ENCODE results near the gene SLC25A51. TPM values are rescaled to one million over a fixed set of nuclear protein-coding genes. Genes with fewer than 3 reads are reported as not detected.
A peak's percentile ranks its signal among the peaks of the same experiment; 100 is the strongest.
"Not testable (repeated sequence)": the region's sequence is repeated elsewhere in the genome, so short reads cannot be mapped to it uniquely, and the experiment has no call there.

SLC25A51 gene
- total RNA-seq, 1 donor from 2014 or later, result 26.0 TPM

GRCh38 chr9:37914154-37914551 is 10.2 kb upstream of the SLC25A51 start:
- Mint-ChIP-seq H3K27me3 (ENCODE audit: low read depth) (no peaks in the 10 kb centered on the region), H3K27ac (no peak overlapping the region), H3K9me3 (no peaks in the 10 kb centered on the region), H3K36me3 (peaks cover 2% of the 10 kb centered on the region), H3K4me1 (peaks cover 14% of the 10 kb centered on the region), H3K4me3 (no peak overlapping the region)
- DNase-seq (ENCODE audit: low spot score in 2 of 2, unreplicated experiment in 2 of 2), result no peak
- TF ChIP-seq CTCF (IDR thresholded peaks at IDR 0.05; ENCODE audit: unreplicated experiment), result no peak

GRCh38 chr9:37913480-37914153 is 9.7 kb upstream of the SLC25A51 start:
- DNase-seq (ENCODE audit: low spot score in 2 of 2, unreplicated experiment in 2 of 2), result peak; percentile 52 to 94
- no peak overlapping the region for H3K27ac Mint-ChIP-seq
- peak; percentile 92 for TF ChIP-seq CTCF (IDR thresholded peaks at IDR 0.05; ENCODE audit: unreplicated experiment)
- no peaks in the 10 kb centered on the region for H3K9me3 Mint-ChIP-seq
- peaks cover 2% of the 10 kb centered on the region for H3K36me3 Mint-ChIP-seq
- peaks cover 14% of the 10 kb centered on the region for H3K4me1 Mint-ChIP-seq
- H3K27me3 Mint-ChIP-seq (ENCODE audit: low read depth), result no peaks in the 10 kb centered on the region
- H3K4me3 Mint-ChIP-seq, result no peak overlapping the region

GRCh38 chr9:37911271-37911681 is 7.3 kb upstream of the SLC25A51 start:
- Mint-ChIP-seq H3K4me3 (no peak overlapping the region), H3K27me3 (ENCODE audit: low read depth) (no peaks in the 10 kb centered on the region), H3K36me3 (no peaks in the 10 kb centered on the region), H3K9me3 (no peaks in the 10 kb centered on the region), H3K27ac (no peak overlapping the region), H3K4me1 (no peaks in the 10 kb centered on the region)
- TF ChIP-seq CTCF (IDR thresholded peaks at IDR 0.05; ENCODE audit: unreplicated experiment), result no peak
- no peak for DNase-seq (ENCODE audit: low spot score in 2 of 2, unreplicated experiment in 2 of 2)

GRCh38 chr9:37910271-37910670 is 6.3 kb upstream of the SLC25A51 start:
- TF ChIP-seq CTCF (IDR thresholded peaks at IDR 0.05; ENCODE audit: unreplicated experiment), result no peak
- no peak for DNase-seq (ENCODE audit: low spot score in 2 of 2, unreplicated experiment in 2 of 2)
- H3K27me3 Mint-ChIP-seq (ENCODE audit: low read depth), result no peaks in the 10 kb centered on the region
- peaks cover 1% of the 10 kb centered on the region for H3K4me1 Mint-ChIP-seq
- H3K36me3 Mint-ChIP-seq, result no peaks in the 10 kb centered on the region
- no peak overlapping the region for H3K27ac Mint-ChIP-seq
- H3K9me3 Mint-ChIP-seq, result no peaks in the 10 kb centered on the region
- H3K4me3 Mint-ChIP-seq, result no peak overlapping the region

GRCh38 chr9:37909836-37910235 is 5.9 kb upstream of the SLC25A51 start:
- not testable (repeated sequence) for H3K27ac Mint-ChIP-seq; H3K4me1 Mint-ChIP-seq; H3K4me3 Mint-ChIP-seq; H3K27me3 Mint-ChIP-seq (ENCODE audit: low read depth); H3K9me3 Mint-ChIP-seq; DNase-seq (ENCODE audit: low spot score in 2 of 2, unreplicated experiment in 2 of 2); H3K36me3 Mint-ChIP-seq

GRCh38 chr9:37909326-37909725 is 5.4 kb upstream of the SLC25A51 start:
- no peaks in the 10 kb centered on the region for H3K36me3 Mint-ChIP-seq
- no peaks in the 10 kb centered on the region for H3K27me3 Mint-ChIP-seq (ENCODE audit: low read depth)
- TF ChIP-seq CTCF (IDR thresholded peaks at IDR 0.05; ENCODE audit: unreplicated experiment), result no peak
- no peak overlapping the region for H3K4me3 Mint-ChIP-seq
- H3K9me3 Mint-ChIP-seq, result no peaks in the 10 kb centered on the region
- DNase-seq (ENCODE audit: low spot score in 2 of 2, unreplicated experiment in 2 of 2), result no peak
- peaks cover 10% of the 10 kb centered on the region for H3K4me1 Mint-ChIP-seq
- H3K27ac Mint-ChIP-seq, result no peak overlapping the region
